Esophagus (tissue), 2 donors: Measurements from ENCODE around the gene S100G. TPM values are rescaled to one million over a fixed set of nuclear protein-coding genes. Genes with fewer than 3 reads are reported as not detected.
"Not testable (repeated sequence)": the region's sequence is repeated elsewhere in the genome, so short reads cannot be mapped to it uniquely, and the experiment has no call there.

ENCODE experiments used
- H3K27ac ChIP-seq, 2 donors: one replicate each; pipeline ENCODE4 v1.5.1; 2013; ENCODE audit warnings: low read depth in 2 of 2, mild to moderate bottlenecking in 2 of 2, inconsistent platforms in 1 of 2, low read length in 1 of 2, moderate library complexity in 1 of 2
- H3K27me3 ChIP-seq, 2 donors: one replicate each; pipeline ENCODE4 v1.6.1; 2013; ENCODE audit warnings: low read length in 2 of 2, control low read depth in 1 of 2, mild to moderate bottlenecking in 1 of 2; ENCODE audit not compliant: insufficient read depth in 2 of 2, control insufficient read depth in 1 of 2
- H3K36me3 ChIP-seq, 2 donors: one replicate each; pipeline ENCODE4 v1.6.1; 2013; ENCODE audit warnings: low read length in 1 of 2; ENCODE audit not compliant: control insufficient read depth in 2 of 2, insufficient read depth in 2 of 2
- H3K4me1 ChIP-seq, 2 donors: one replicate each; pipeline ENCODE4 v1.6.1; 2013; ENCODE audit warnings: low read length in 1 of 2; ENCODE audit not compliant: control insufficient read depth in 2 of 2, insufficient read depth in 2 of 2
- H3K4me3 ChIP-seq, 2 donors: one replicate each; pipeline ENCODE4 v1.5.1; 2013; ENCODE audit warnings: low read length in 2 of 2, mild to moderate bottlenecking in 2 of 2, low read depth in 1 of 2, moderate library complexity in 1 of 2
- H3K9me3 ChIP-seq, 2 donors: one replicate each; pipeline ENCODE4 v1.6.1; 2013; ENCODE audit warnings: mild to moderate bottlenecking in 2 of 2, low read depth in 1 of 2, low read length in 1 of 2, moderate library complexity in 1 of 2; ENCODE audit not compliant: control insufficient read depth in 2 of 2, insufficient read depth in 1 of 2
- WGBS, 2 donors: extraction: QIAGEN DNeasy Blood & Tissue Kit; methylation state at CpG; one replicate each; pipeline ENCODE4 v1.1.7; 2013; 5-methylcytosine and 5-hydroxymethylcytosine counted together
- polyA plus RNA-seq, 2 donors: library from polyadenylated mRNA; stranded (reverse); fragments of 200-250 nt; gene quantifications; one replicate each; pipeline ENCODE4 v1.2.3, GENCODE V29; 2013
- donor health status: healthy with polysubstance abuse.
- donor health status: Bipolar disorder and iron deficiency.

The S100G gene
- polyA plus RNA-seq, 2 donors, result not detected

DNA sequence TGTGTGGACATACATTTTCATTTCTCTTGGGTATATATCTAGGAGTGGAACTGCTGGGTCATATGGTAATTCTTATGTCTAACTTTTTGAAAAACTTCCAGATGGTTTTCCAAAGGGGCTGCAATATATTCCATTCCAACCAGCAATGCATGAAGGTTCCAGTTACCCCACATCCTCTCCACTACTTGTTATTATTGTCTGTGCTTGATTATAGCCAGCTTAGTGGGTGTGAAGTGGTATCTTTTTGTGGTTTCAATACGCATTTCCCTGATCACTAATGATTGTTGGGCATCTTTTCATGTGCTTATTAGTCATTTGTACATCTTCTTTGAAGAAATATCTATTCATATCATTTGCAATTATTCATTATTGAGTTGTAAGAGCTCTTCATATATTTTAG, 31.5 kb upstream of the S100G start:
- H3K27me3 ChIP-seq, result peaks cover 0 to 5% of the 10 kb centered on the region in 2 donors
- no peak overlapping the region for H3K4me3 ChIP-seq
- H3K36me3 ChIP-seq, result no peaks in the 10 kb centered on the region
- no peaks in the 10 kb centered on the region for H3K4me1 ChIP-seq
- 94% methylated on average over 1 of the region's 1 CpG for WGBS, 2 donors
- peaks cover 0 to 3% of the 10 kb centered on the region in 2 donors for H3K9me3 ChIP-seq
- no peak overlapping the region for H3K27ac ChIP-seq

DNA sequence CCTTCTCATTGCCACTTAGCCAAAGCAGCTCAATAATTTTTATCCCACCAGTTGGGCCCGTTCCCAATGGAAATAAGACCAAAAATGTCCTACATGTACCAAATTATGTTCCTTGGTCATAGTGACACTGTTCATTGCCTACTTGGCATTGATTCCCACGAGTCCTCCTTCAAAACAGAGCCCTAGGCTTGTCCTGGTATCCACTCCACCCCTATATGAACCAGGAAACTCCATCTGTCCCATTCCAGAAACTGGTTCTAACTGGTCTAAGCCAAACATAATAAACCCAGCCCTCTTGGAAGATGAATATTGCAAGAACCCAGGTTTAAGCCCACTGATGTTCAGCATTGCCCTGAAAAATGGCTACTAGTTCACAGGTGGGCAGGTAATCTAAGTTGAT, 30.9 kb upstream of the S100G start:
- no peak overlapping the region for H3K27ac ChIP-seq
- peaks cover 0 to 5% of the 10 kb centered on the region in 2 donors for H3K27me3 ChIP-seq
- no peaks in the 10 kb centered on the region for H3K36me3 ChIP-seq
- 87 to 91% methylated on average over 2 of the region's 2 CpGs for WGBS, 2 donors
- no peaks in the 10 kb centered on the region for H3K4me1 ChIP-seq
- H3K9me3 ChIP-seq, result peaks cover 0 to 3% of the 10 kb centered on the region in 2 donors
- H3K4me3 ChIP-seq, result no peak overlapping the region

DNA sequence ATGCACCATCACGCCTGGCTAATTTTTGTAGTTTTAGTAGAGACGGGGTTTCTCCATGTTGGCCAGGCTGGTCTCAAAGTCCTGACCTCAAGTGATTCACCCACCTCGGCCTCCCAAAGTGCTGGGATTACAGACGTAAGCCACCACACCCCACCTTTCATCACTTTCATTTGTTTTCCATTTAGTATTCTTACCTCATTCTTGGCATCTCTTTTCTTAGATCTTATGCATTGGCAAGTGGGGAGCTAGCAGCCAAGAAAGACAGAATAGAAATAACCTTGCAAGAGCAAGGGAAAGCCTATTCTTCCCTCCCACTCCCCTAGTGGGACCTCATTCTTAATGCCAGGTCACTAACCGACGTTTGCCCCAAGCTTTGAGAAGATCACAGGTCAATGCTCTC, 21.4 kb upstream of the S100G start:
- not testable (repeated sequence) for H3K4me3 ChIP-seq, H3K27ac ChIP-seq, H3K9me3 ChIP-seq, H3K27me3 ChIP-seq, H3K4me1 ChIP-seq, H3K36me3 ChIP-seq
- WGBS, 2 donors, result 75% methylated on average over 6 of the region's 6 CpGs

DNA sequence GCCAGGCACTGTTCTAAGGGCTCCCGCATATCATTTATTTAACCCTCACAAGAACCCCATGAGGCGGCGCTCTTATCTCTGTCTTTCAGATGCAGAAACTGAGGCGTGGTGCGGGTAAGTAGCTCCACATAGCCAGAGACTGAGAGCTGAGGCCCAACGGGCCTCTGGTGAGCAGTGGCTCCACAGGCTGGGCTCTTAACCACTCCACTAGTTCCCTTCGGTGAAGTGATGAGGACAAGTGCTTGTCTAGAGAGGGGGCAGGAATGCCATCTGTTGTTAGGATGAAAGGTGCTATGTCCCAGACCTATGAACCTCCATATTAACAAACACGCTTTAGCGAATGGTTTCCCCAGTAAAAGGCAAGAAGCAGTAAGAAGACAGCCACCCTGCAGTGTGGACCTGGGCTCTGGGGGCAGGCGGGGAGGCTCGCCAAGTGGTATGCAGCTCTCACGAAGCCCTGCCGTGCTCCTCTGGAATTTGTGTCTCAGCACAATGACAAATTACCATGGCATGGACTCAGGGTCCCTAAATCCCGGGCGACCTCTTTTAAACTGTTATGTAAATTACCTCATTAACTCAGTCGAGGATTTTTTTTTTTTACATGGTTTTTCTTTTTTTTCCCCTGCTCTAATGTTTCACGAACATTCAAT, 20.9 kb upstream of the S100G start:
- no peaks in the 10 kb centered on the region for H3K9me3 ChIP-seq
- H3K27me3 ChIP-seq, result peaks cover 0 to 2% of the 10 kb centered on the region in 2 donors
- 61 to 86% methylated on average over 17 of the region's 17 CpGs for WGBS, 2 donors
- no peaks in the 10 kb centered on the region for H3K4me1 ChIP-seq
- H3K27ac ChIP-seq, result no peak overlapping the region
- no peaks in the 10 kb centered on the region for H3K36me3 ChIP-seq
- H3K4me3 ChIP-seq, result no peak overlapping the region

DNA sequence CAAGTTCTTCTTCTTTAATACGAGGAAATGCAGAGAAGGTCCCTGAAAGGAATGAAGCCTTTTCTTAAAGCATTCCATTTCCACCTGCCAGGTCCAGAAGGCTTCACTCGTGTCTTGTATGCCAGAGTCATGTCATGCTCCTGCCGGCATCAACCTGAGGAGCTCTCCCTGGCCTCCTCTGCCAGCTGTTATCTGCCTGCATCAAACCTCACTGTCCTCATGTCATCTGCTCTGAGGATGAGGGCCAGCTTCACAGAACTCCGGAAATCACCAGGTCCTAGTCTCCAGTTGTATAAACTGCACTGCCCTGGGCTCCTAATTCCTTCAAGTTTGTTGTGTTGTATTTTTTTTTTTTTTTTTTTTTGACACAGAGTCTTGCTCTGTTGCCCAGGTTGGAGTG, 20.0 kb upstream of the S100G start:
- Histone ChIP-seq H3K4me1 (no peaks in the 10 kb centered on the region), H3K9me3 (no peaks in the 10 kb centered on the region), H3K4me3 (no peak overlapping the region), H3K27ac (no peak overlapping the region), H3K27me3 (peaks cover 0 to 2% of the 10 kb centered on the region in 2 donors), H3K36me3 (no peaks in the 10 kb centered on the region)
- 65 to 81% methylated on average over 4 of the region's 4 CpGs for WGBS, 2 donors

DNA sequence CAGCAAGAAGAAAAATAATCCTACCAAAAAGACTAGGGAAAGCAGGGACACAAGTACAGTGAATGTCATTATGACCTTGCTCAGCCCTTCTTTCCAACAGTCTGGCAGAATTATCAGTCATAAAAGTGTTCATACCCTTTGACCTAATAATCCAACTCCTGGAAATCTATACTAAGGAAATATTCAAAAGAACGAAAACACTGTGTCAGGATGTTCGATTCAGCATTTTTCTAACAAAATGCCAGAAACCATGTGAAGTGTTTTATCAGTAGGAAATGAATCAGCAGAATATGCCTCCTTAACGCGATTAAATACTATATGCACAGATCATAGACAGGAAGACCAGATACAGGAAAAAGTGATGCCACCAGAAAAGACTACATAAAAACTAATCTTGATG, 16.2 kb upstream of the S100G start:
- Histone ChIP-seq H3K36me3 (no peaks in the 10 kb centered on the region), H3K9me3 (peaks cover 0 to 2% of the 10 kb centered on the region in 2 donors), H3K27ac (no peak overlapping the region), H3K4me3 (no peak overlapping the region), H3K4me1 (no peaks in the 10 kb centered on the region), H3K27me3 (no peaks in the 10 kb centered on the region)
- 55 to 72% methylated on average over 4 of the region's 4 CpGs for WGBS, 2 donors

DNA sequence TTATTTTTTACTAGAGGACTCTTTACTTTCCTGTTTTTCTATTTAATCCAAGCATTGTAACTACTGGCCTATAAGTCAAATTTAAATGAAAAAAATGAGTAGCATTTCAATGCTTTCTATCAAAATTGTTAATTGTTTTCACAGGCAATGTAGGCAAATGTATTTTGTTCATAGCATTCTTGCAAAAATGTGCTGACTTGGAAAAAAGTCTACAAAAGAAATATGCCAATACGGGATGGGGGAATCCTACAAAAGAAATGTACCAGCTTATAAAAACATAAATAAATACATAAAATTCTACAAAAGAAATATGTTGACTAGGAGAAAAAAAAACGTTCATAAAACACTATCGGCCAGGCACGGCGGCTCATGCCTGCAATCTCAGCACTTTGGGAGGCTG, 14.9 kb upstream of the S100G start:
- peaks cover 0 to 2% of the 10 kb centered on the region in 2 donors for H3K9me3 ChIP-seq
- no peak overlapping the region for H3K4me3 ChIP-seq
- no peaks in the 10 kb centered on the region for H3K27me3 ChIP-seq
- H3K27ac ChIP-seq, result no peak overlapping the region
- no peaks in the 10 kb centered on the region for H3K4me1 ChIP-seq
- 92 to 94% methylated on average over 5 of the region's 5 CpGs for WGBS, 2 donors
- H3K36me3 ChIP-seq, result no peaks in the 10 kb centered on the region

DNA sequence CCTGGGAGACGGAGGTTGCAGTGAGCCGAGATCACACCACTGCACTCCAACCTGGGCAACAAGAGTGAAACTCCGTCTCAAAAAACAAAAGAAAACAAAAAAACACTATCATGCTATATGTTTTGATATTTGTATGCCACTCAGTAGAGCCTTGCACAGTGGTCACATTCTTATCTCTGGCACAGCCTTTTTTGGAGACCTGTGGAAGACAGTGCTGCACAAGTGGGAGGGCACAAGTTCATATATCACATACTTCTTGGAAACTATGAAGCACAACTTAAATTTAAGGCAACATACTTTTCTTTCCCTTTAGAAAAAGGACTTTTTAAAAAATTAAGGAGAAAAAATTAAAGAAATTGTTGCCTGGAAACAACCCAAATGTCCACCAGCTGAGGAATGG, 14.4 kb upstream of the S100G start:
- H3K4me3 ChIP-seq, result no peak overlapping the region
- WGBS, 2 donors, result 96 to 99% methylated on average over 3 of the region's 3 CpGs

DNA sequence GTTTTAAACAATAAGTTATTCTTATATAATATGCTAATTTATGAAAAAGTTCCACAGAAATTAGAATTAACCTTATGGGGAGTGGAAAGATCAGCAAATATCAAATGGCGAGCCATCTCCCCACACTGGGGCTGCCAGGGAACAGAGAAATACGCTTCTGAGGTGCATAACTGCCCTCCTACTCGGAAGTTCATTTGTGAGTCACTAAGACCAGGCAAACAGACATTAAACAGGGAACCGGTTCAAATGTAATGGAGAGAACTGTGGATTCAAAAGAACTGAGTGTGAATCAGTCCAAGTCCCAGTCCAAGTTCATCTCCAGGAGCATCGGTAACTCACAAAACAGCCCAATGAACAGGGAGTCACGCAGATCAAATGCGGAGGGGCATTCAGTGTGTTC, 11.4 kb upstream of the S100G start:
- no peaks in the 10 kb centered on the region for H3K4me1 ChIP-seq
- H3K4me3 ChIP-seq, result no peak overlapping the region
- H3K9me3 ChIP-seq, result peaks cover 0 to 2% of the 10 kb centered on the region in 2 donors
- H3K36me3 ChIP-seq, result no peaks in the 10 kb centered on the region
- 91 to 95% methylated on average over 7 of the region's 7 CpGs for WGBS, 2 donors
- H3K27me3 ChIP-seq, result no peaks in the 10 kb centered on the region
- H3K27ac ChIP-seq, result no peak overlapping the region

More for the DNA sequence above, 14.4 kb upstream of the S100G start:
- Histone ChIP-seq H3K4me1 (no peaks in the 10 kb centered on the region), H3K27me3 (no peaks in the 10 kb centered on the region), H3K9me3 (peaks cover 0 to 2% of the 10 kb centered on the region in 2 donors), H3K27ac (no peak overlapping the region), H3K36me3 (no peaks in the 10 kb centered on the region)

DNA sequence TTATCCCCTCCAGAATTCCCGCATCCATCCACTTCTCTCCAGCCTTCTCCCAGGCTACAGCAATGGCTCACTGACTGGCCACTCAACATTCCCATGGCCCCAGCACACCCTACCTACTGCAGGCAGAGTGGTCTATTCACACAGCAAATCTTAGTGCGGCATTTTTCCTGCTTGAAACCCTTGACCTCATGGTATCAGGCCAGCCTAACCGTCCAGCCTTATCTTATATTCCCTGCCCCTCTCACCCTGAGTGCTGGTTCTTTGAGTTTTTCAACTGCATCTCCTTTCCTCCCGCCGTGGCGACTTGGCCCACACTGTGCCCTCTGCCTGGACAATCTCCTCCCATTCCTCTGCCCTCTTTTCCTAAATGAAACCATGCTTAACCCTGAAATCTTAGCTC, 10.0 kb upstream of the S100G start:
- H3K36me3 ChIP-seq, result no peaks in the 10 kb centered on the region

More for the DNA sequence above, 10.0 kb upstream of the S100G start:
- Histone ChIP-seq H3K27me3 (no peaks in the 10 kb centered on the region), H3K4me1 (no peaks in the 10 kb centered on the region), H3K4me3 (no peak overlapping the region), H3K27ac (no peak overlapping the region), H3K9me3 (peaks cover 0 to 2% of the 10 kb centered on the region in 2 donors)
- 87 to 92% methylated on average over 6 of the region's 6 CpGs for WGBS, 2 donors
